CD4-positive, alpha-beta T cell treated with Interleukin-4 for 4 hours (primary cell): ENCODE measurements around the gene SRRM4.
"Not testable (repeated sequence)": the region's sequence is repeated elsewhere in the genome, so short reads cannot be mapped to it uniquely, and the experiment has no call there.

Source experiments
- DNase-seq: peaks from one replicate; pipeline ENCODE4 v3.0.0-alpha.2; 2020

SRRM4 gene

DNA sequence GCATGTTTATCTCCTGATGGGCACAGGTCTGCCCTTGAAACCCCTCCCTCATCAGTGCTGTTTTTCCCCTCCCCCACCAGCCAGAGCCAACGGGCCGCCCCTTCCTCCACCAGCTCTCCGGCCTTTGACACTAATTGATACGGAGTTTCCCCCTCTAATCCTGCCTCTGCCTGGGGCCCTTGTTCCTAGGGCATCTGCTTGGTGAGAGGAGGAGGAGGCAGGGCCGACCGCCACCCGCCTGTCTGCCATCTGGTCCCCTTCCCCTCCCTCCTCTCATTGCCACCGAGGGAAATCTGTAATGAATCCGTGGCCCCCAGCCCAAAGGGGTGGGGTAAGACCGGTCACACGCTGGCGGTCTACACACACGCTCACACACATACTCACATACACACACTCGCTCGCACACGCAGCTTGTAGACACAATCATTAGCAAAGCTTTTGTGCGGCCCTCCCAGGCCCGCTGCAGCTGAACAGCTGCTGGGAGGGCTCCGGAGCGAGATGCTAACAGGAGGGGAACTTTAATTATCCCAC, 27.4 kb downstream of the SRRM4 start:
- DNase-seq = no peak

DNA sequence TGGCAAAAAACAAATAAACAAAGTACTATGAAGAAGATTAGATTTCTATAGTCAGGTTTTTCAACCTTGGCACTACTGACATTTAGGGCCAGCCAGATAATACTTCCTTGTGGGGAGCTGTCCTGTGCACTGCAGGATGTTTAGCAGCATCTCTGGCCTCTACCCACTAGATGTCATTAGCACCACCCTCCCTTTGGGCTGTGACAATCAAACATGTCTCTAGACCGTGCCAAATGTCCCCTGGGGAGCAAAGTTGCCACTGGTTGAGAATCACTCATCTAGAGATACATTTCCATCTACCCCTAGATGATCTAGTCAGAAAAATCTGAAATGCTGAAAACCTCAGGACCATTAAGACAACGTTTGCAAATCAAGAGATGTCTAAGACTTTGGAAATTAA, 29.9 kb downstream of the SRRM4 start:
- no peak for DNase-seq

- no peak for DNase-seq
Observed at GRCh38 chr12:119012179-119012578, 30.8 kb downstream of the SRRM4 start.

DNA sequence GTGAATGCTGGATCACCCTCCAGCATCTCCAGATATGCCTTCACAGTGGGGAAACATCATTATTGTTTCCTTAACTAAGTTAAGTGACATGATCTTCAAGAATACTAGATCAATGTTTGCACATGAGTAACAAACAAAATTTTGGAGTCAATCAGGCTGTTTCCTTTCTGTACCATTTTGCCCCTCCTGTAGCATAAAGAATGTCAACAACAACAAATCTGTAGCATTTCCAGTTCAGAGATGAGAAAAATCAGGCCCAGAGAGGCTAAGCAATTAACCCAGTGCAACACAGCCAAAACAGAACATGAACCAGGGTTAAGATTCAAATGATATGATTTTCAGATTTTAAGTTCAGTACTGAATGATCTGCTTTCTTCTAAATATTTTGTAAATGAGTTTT, 31.7 kb downstream of the SRRM4 start:
- no peak for DNase-seq

DNA sequence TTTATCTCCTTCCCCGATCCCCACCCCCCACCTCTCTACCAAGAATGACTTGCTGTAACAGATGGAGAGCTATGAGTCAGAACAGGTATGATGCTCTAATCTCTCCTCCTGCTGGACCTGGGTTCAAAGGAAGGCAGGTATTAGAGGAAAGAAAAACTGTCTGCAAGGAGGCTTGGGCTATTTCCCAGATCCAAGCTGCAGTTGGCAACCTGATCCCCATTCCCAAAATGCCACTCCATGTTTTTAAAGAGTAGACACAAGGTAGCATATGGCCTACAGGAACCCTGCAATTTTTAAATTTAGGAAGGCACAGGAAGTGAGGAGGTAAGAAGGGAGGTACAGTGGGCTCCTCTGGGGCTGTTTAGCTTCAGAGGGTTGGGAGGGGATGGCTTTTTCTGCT, 33.0 kb downstream of the SRRM4 start:
- DNase-seq = no peak

DNA sequence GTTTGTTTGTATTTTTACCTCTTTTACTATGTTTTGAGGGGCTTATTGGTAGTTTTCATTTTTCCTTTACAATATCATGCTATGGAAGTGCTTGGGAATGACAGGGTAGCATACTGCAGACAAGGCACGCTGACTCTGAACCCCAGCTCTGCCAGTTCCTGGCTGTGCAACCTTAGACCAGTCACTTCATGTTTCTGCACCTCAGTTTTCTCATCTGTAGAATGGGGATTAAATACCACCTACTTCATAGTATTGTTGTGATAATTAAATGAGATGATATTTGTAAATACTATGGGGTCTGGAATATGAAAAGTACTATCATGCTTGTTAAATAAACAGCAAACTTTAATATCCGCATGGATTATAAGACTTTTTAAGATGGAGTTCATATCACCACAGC, 35.4 kb downstream of the SRRM4 start:
- DNase-seq = no peak

GRCh38 chr12:119019166-119019565, 37.8 kb downstream of the SRRM4 start:
- no peak for DNase-seq

- DNase-seq = no peak
Observed at GRCh38 chr12:119020406-119021360, 39.3 kb downstream of the SRRM4 start.

DNA sequence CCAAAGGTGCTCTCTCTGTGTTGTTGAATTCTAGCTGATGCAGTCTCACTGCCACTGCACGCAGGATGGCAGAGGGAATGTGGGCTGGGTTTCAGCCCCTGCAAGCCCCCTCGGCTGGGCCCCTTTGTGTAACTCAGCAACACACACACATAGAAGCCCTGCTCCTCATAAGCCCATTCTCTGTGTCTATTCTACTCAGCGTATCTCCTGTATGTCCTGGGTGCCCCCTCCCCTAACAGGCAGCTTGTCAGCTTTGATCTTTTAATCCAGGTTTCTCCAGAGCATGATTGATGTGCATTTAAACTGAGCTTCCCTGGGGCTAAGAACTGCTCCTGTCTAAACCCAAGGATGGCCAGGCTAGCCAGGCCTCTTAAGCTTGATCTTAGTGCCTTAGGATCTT, 43.0 kb downstream of the SRRM4 start:
- DNase-seq = no peak

DNA sequence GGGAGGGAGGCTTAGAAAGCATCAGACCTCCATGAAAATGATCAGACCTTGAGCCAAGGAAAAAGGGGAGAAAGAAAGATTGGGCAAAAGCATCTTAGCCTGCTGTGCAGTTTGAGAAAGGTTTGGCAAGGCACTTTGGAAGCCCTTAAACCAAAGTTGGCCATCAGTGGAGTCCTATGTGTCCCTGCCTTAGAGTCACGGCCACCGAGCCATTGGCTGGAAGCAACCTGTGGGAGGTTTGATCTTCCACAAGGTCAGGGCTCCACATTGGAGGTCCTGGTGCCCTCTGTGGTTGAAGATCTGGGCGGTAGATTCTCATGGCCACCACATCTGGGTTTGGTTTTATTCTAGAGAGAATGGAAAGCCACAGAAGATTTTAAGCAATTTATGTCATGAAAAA, 44.4 kb downstream of the SRRM4 start:
- no peak for DNase-seq

DNA sequence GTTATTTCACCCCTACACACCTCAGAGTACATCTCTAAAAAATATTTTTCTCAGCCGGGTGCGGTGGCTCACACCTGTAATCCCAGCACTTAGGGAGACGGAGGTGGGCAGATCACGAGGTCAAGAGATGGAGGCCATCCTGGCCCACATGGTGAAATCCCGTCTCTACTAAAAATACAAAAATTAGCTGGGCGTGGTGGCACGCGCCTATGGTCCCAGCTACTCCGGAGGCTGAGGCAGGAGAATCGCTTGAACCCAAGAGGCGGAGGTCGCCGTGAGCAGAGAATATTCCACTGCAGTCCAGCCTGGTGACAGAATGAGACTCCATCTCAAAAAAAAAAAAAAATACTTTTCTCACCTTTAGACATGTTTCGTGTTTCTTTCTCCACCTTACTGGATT, 52.0 kb downstream of the SRRM4 start:
- DNase-seq = not testable (repeated sequence)

- no peak for DNase-seq
Observed at GRCh38 chr12:119036878-119037825, 55.8 kb downstream of the SRRM4 start.

- DNase-seq = no peak
Observed at GRCh38 chr12:119044094-119044493, 62.8 kb downstream of the SRRM4 start.

- no peak for DNase-seq
Observed at GRCh38 chr12:119047641-119048040, 66.3 kb downstream of the SRRM4 start.

- DNase-seq = no peak
Observed at GRCh38 chr12:119050663-119051062, 69.3 kb downstream of the SRRM4 start.

GRCh38 chr12:119051474-119051873, 70.1 kb downstream of the SRRM4 start:
- no peak for DNase-seq

DNA sequence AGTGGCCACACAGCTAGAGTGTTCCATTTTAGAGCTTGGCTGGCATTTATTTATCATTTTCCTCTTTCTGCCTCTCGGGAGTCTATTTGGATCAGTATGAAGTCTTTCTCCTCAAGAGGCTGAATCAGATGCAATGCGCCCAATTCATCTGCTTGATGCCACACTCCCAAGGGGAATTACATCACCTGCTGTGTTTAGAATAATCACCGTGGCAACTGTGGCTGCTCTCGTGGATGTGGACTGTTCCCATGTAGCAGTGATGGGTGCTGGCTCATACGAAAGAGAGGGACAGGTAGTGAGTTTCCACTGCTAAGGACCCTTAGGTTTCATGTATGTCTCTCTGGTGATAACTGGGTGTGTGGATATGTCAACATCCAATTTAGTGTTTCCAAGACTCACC, 70.7 kb downstream of the SRRM4 start:
- DNase-seq = no peak

- DNase-seq = no peak
Observed at GRCh38 chr12:119055977-119056376, 74.6 kb downstream of the SRRM4 start.

- no peak for DNase-seq
Observed at GRCh38 chr12:119060847-119061796, 79.8 kb downstream of the SRRM4 start.

GRCh38 chr12:119068129-119068856, 87.0 kb downstream of the SRRM4 start:
- DNase-seq = no peak

- DNase-seq = no peak
Observed at GRCh38 chr12:119069147-119069642, 87.9 kb downstream of the SRRM4 start.
